Stimulated activated CD8-positive, alpha-beta memory T cell treated with anti-CD3 and anti-CD28 coated beads, Interleukin-15, amount 100 ng/mL, for 1 hour (primary cell): ENCODE measurements around the gene PSAP.

Experiments
- DNase-seq: peaks from one replicate; pipeline ENCODE4 v3.0.0-alpha.2; 2020; ENCODE audit warnings: low read depth

Gene PSAP

DNA sequence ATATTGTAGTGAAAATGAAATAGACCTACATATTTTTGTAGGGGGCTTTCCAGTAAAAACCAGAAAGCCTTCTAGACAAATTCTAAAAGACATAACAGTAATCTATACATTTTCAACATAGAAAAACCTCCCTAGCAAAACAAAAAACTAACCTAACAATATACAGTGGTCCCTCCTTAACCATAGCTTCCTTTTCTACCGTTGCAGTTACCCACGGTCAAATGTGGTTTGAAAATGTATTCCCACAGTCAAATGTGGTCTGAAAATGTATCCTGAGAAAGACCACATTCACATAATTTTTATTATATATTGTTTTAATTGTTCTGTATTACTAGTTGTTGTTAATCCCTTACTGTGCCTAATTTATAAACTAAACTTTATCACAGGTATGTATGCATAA, 6.4 kb downstream of the PSAP start:
- no peak for DNase-seq

DNA sequence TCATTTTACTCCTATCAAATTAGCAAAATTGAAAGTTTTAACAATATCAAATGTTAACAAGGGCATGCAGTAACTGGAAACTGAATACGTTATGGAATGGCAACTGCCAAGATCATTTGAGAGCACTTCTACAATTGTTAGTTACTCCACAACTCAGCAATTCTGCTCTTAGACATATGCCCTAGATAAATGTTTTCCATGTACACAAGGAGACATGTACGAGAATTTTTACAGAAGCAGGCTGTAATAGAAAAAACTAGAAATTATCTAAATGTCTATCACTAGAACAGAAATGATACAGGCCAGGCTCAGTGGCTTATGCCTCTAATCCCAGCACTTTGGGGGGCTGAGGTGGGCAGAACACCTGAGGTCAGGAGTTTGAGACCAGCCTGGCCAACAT, 7.0 kb downstream of the PSAP start:
- no peak for DNase-seq

DNA sequence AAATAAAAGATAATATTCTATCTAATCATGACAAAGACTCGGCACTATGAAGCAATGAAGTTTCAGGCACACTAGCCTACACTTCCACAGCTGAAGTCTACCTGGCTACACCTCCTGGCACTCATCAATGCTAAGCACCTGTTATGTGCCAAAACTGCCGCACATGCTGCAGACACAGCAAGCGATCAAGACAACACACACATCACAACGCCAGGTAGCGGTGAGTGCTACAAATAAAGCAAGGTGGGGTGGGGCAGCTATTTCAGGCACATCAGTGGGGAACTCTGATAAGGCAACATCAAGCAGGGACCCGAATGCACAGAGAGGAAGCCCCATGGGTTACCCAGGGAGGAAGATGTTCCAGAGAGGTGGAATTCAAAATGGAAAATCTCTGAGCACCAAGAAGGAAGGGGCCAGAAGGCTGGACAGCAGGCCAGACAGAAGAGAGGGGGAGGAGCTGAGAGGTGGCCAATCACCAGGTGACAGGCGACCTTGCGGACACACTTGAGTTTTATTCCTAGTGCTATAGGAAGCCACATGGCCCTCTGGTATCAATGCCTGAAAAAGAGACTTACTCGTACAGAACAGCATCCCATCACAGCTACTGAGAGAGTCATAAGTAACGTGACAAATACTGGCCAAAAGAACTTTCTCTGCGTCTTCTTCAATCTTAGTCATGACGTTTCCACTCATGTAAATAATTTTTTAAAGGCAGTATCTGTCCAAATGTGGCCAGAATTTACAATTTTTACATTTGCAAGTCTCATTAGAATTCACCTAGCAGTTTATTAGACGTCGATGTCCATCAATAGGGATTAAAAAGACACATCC, 8.0 kb downstream of the PSAP start:
- DNase-seq, result no peak

DNA sequence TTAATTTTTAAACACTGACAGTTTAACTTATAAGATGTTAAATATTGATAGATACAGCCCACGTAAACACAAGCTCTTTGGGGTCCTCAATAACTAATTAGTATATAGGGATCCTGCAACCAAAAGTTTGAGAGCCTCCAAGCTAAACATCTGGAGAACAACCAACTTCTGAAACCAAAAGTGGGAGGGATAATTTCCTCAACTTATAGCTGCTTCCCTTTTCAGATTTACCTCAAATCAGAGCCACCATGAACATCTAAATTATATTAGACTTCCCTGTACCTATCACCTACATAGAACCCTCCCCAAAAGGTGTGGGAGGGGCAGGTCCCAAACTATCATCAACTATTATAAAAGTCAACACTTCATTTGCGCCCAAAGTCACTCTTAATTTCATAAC, 8.6 kb downstream of the PSAP start:
- DNase-seq, result no peak

DNA sequence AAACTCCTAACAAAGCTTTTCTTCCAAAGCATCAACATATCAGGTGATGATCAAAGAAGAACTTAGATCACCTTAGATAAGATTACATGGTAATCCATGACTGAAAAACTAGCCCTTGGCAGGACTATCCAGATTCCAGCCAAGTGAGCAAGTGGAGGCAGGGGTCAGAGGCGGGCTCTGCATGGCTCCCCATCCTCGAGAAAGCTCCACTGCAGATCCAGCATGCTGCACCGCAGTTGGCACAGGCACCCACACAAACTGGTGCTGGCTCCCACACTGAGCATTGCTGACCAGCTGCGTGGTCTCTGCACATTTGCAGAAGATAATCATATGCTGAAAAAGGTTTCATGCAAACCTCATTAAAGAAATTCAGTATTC, 10.1 kb downstream of the PSAP start:
- no peak for DNase-seq

DNA sequence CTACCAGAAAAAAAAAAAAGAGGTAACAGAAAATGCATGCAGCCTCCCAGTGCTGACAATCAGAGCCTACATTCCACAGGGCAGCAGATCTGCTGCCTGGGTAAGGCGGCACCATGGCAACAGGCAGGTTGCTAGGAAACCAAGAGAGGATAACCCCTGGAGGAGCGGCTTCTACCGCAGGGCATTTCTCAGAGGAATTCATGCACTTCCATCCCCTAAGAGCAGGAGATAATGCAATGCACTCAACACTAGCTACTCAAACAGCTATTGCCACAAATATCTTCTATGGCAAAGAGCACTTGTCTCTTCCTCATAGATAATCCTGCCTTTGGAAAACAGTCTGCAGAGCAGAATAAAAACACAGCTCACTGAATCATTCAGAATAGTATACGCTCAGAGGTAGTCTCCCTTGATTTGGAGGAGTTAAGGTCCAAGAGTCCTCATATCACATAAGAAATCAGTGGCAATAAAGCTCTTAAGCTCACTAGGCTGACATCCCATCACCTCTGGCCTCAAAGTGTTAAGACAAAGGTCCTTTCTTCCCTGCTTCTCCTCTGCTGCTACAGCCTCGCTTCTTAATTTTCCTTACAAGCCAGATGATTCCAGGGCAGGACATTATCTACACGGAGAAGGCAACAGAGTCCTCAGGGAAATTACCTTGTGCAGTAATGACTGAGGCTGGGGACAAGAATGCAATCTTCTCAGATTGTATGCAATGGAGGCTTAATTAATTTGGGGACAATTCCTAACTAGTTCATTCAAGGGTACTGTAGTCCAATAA, 10.7 kb downstream of the PSAP start:
- no peak for DNase-seq

DNA sequence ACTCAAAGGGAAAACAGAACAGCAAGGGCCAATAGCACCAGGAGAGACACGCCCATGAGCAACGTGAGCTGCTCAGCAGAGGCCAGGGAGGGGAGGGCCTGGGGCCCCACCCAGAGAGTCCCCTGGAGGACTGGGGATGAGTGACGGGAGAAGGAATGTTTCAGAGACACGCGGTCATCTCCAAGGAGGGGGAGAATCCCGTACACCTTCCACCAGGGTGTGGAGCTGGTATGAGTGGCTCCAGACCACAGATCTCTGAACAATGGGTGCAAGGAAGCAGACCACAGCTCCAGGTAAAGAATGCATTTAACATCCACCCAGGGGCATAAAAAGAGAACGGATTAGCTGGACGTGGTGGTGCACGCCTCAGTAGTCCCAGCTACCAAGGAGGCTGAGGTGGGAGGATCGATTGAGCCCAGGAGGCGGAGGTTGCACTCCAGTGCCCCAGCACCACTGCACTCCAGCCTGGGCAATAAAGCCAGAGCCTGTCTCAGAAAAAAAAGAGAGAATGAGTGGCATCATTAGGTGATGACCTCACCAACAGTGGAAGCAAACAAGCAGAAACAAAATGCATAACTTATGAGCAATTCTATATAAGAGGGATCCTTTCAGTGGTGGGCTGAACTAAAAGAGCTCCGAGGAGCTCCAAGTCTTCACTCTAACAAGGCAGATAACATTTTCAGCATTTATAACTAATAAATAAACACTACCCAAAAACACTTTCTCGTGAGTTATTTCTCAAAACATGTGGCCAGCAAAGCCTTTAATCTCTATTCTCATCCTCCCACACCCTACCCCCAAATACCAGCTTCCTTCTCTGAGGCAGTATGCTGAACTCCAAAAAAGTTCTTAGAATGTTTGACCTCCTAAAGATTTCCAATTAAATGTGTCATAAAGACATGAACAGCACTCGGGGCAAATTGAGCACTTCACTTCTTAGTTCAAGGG, 12.5 kb downstream of the PSAP start:
- DNase-seq, result no peak

DNA sequence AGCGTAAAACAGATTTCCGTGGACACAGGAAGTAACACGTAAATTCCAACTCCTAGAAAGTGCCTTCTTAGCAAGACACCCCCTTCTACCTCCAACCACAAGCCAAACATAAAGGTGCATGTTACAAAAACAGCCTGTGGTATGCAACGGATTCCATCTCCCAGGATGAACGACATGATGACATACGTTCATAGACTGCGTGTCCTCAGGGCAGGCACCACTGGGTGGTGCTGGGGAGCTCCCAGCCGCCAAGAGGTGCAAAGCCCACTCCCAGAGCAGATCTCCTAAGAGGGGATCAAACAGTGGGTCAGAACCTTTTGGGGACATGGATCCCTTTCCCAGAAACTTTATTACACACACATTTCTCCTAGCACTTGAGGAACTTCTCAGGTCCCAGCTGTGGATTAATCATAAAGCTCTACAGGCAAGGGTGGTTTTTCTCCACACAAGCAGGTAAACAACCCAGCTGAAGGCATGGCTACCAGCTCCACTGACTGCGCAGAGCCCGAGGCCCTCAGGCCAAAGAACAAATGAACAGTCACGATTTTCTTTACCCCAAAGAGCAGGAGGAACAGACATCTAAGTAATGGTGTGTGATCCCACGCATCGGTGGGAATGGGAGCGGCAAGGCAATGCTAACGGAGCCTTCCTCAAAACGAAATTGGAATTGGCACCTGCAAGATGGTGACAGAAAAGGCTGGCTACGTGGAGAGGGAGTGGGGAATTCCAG, 13.8 kb downstream of the PSAP start:
- no peak for DNase-seq

DNA sequence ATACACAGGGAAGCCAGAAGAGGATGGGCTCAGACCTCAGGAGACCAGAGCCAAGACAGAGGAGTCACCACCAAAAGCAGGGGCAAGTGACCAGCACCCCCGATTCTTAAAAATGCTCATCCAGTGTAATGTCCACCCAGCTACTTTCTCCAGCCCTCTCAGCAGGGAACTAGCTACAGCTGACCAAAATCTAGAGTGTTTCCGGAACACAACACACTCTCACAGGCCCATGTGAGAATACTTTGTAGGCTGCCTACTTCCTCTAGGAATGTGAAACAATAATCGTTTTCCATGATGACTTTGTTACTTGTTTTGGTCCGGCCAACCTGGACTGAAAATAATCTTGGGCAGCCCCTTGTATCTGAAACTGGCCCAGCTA, 14.5 kb downstream of the PSAP start:
- DNase-seq, result no peak

DNA sequence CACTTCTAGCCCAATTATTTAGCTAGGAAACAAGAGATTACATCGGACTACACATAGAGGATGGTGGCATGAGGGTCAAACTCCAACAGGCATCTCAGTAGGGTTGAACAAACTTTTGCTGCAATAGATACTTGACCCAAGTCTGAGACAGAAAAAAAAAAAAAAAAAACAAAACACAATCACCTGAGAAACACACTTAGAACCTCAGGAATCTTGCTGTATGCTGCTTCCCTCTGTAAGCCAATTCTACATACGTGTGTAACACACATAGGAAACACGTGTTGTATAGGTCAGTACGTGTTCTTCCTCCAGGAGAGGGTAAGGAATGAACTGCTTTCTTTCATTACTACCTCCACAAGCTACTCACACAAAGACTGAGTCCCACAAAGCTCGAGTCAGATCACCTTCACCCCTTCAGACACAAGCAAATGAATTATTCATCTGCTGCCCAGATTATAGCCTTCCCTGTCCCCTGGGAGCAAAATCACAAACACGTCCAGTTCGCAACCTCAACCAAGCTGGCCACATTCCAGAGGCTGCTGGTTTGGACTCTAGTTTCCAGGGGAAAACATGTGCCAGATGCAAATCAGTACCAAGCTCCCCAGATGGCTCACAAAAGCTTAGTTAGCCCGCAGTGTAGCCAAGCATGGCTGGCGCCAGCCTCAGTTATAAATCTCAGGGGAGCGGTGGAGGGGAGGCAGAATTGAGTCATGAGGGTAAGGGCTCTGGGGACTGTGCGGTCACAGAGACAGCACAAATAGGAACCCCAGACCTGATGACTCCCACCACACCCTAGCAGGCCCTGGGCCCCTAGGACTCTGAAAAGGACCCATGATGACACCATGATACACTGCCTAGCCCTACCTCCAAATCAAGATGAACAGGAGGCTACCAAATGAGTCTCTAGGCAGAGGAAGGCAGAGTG, 15.1 kb downstream of the PSAP start:
- DNase-seq, result no peak

DNA sequence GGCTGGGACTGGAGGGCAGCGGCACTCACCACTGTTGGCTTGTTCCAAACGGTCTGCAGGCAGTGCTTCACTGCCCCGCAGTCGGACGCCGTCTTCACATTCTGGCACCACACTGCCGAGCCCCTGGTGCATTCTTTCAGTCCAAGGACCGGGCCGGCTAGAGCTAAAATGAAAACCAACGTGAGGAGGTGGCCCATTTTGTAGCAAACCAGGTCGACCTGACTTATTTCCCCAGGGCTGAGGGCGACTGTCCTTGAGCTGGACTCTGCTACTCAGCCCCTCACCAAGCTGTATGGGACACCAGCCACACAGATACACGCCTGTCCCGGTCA, 16.7 kb downstream of the PSAP start:
- DNase-seq, result no peak

DNA sequence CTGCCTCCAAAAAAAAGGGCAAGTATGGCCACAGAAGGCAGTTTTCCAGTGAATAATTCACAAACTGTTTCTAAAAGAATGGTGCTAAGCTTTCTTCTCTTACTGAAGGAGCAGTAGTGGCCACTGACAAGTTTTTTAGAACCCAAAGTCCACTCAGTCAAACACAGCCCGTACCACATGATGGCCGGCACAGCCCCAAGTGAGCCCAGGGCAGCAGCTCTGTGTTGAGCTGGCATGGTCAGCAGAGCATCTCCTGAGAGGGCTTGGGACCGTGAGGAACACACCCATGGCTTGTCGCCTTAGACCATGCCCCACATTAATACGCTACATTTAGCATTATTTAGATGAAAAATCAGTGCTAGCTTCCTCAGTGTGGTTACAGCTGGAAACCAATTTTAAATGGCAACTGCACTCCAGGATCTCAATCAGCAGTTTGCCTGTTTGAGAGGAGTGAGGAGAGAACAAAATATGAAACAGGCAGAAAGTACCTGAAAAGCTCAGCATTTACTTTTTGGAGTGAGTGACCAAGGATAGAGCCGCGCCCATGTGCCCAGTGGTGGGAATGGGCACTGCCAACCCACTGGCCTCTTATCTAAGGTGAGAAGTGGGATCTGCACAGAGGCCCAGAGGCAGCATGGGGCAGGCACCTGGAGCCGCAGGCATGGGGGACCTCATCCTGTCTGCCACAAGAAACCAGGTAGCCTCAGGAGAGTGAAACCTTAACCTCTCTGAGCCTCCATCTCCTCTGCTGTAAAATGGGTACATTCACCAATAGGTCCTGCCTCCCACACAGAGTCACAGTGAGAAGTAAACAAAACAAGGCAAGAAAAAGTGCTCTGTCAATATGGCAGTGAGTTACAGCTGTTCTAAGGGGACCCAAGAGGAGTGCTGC, 17.4 kb downstream of the PSAP start:
- no peak for DNase-seq

DNA sequence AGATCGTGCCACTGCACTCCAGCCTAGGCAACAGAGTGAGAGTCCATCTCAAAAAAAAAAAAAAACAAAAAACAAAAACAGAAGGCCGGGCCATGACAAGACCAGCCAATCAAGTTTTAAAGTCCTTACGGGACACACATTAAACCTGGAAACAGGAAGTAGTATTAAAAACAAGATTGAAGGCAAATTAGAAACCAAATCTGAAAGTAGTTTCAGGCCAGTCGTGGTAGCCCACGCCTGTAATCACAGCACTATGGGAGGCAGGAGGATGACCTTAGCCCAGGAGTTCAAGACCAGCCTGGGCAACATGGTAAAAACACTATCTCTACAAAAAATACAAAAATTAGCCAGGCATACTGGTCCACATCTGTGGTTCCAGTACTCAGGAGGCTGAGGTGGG, 18.1 kb downstream of the PSAP start:
- DNase-seq, result no peak

DNA sequence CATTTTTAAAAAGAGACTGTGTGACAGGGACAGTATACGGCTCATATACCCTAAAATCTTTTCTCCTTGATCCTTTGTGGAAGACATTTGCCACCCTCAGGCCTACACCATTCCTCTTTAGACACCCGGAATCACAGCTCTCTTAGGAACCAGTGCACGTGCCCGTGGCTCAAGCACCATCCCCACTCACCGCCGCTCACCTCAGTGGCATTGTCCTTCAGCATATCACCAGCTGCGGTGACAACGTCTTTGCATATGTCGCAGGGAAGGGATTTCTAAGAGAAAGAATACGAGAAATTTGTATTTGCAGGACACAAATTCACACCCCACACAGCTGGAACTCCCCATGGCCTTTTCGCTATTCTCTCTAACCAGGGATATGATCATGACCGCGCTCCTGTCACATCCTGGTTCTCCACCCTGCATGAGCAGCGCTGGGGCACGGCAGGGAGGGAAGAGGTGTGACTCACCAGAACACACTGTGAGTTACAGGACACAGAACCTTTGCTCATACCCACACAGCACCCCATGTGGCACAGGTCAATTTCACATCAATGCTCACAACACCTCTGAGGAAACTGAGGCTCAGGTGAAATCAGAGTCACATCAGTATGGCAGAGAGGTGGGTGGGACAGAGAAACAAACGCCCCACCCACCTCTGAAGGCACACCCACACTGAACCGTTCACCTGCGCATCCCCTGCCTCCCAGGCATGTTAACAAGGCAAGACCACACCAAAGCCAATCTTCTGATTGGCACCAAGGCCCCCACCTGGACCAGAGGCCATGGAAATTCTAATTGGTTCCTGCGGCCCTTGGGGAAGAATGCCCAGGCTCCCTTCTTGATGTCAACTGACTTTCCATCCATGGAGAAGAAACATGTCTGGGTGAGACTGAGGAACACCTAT, 19.2 kb downstream of the PSAP start:
- DNase-seq, result no peak

DNA sequence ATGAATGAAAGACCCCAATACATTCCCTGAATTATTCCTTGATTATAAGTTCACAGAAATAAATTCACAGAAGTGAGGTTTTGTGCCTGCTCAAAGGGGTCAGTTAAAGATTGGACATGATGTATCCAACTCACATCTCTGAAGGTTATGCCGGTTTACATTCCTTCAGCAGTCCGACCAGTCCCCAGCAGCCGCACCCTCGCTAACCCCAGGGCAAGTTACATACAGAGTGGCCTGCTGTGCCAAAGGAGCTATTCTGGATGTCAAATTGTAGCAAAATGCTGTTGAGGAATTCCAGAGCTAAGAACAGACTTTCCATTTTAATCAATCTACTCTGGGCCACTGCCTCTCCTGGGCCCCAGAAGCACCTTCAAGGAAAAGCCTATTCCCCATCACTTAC, 20.3 kb downstream of the PSAP start:
- no peak for DNase-seq

DNA sequence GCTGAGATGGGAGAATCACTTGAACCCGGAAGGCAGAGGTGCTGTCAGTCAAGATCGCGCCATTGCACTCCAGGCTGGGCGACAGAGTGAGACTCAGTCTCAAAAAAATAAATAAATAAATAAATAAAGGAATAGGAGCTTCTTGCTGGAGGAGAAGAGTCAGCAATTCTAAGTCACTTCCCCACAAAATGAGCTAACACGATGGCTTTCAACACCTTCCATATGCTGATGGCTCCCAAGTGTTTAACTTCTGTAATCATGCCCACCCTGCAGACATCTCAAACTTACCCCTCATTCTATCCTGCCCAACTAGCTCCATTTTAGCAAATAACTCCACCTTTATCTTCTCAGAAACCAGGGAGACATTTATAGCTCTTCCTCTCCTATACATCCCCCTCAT, 21.2 kb downstream of the PSAP start:
- no peak for DNase-seq

DNA sequence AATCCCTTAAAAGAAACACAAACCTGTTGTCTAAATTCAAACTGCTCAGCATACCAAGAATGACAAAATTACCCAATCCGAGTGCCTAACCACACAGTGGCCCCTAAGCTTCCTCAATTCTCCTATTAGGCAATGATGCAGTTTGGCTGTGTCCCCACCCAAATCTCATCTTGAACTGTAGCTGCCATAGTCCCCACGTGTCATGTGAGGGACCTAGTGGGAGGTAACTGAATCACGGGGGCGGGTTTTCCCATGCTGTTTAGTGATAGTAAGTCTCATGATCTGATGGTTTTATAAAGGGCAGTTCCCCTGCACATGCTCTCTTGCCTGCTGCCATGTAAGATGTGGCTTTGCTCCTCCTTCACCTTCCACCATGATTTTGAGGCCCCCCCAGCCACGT, 21.9 kb downstream of the PSAP start:
- no peak for DNase-seq

DNA sequence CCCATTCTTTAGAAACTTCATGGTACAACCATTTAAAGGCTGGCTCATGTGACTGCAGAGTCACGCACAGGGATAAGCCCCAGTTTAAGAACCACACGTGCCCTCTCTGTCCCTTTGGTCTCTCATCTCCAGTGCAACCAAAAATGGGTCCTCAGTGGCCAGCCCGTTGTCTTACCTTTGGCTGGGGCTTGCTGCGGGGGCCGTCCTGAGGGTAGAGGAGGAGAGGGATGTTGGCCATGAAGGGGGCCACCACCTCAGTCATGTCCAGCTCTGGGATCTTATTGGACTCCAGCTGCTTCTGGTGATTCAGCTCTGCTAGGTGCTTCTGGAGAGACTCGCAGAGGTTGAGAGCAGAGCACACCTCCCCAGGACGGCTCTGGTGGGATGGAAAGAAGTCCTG, 22.3 kb downstream of the PSAP start:
- no peak for DNase-seq

DNA sequence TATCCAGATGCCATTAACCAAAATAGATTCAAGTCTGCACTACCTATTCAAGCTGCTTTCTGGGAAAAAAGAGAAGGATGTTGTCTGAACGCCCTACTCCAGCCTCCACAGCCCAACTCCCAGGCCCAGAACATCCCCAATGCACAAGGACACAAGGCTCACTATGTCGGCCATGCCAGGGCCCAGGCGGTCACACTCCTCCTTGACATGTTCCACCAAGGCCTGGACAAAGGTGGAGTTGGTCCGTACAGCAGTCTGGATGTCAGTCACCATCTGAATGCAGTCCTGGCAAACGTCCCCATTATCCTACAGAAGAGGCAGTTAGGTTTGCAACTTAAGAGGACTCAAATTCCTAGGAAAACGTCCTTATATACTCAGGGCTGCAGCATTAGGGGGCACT, 23.2 kb downstream of the PSAP start:
- no peak for DNase-seq
